GM12874 (cell line): ENCODE measurements around the gene ANO6.
A peak's percentile ranks its signal among the peaks of the same experiment; 100 is the strongest.

Experiments
- TF ChIP-seq, protein P1 (sequence below): IDR thresholded peaks from 2 replicates; pipeline ENCODE4 v1.5.1; 2011; ENCODE audit warnings: low read depth, mild to moderate bottlenecking, control low read depth, low read length, moderate library complexity; ENCODE audit not compliant: insufficient read depth

Gene ANO6

DNA sequence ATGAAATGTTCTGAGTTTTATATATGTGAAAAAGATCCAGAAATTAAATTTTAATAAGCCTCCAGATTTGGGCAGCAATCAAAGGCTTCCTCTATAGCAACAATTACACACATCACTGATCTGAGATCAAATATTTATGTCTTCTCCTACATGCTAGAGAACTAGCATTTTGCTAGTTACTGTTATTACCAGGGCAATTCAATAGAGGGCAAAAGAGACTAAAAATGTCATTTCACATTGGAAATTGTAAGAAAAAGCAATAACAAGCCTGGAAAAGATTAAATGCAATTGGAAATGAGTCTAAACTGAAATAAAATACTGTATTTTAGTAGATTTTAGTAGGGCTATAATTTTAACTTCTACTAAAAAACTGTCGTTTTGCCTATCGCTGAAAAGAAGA, 32.6 kb upstream of the ANO6 start:
- TF ChIP-seq, protein P1, sequence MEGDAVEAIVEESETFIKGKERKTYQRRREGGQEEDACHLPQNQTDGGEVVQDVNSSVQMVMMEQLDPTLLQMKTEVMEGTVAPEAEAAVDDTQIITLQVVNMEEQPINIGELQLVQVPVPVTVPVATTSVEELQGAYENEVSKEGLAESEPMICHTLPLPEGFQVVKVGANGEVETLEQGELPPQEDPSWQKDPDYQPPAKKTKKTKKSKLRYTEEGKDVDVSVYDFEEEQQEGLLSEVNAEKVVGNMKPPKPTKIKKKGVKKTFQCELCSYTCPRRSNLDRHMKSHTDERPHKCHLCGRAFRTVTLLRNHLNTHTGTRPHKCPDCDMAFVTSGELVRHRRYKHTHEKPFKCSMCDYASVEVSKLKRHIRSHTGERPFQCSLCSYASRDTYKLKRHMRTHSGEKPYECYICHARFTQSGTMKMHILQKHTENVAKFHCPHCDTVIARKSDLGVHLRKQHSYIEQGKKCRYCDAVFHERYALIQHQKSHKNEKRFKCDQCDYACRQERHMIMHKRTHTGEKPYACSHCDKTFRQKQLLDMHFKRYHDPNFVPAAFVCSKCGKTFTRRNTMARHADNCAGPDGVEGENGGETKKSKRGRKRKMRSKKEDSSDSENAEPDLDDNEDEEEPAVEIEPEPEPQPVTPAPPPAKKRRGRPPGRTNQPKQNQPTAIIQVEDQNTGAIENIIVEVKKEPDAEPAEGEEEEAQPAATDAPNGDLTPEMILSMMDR, result 0 out of 2 replicates have a peak, but pooled peaks have one; percentile 3

DNA sequence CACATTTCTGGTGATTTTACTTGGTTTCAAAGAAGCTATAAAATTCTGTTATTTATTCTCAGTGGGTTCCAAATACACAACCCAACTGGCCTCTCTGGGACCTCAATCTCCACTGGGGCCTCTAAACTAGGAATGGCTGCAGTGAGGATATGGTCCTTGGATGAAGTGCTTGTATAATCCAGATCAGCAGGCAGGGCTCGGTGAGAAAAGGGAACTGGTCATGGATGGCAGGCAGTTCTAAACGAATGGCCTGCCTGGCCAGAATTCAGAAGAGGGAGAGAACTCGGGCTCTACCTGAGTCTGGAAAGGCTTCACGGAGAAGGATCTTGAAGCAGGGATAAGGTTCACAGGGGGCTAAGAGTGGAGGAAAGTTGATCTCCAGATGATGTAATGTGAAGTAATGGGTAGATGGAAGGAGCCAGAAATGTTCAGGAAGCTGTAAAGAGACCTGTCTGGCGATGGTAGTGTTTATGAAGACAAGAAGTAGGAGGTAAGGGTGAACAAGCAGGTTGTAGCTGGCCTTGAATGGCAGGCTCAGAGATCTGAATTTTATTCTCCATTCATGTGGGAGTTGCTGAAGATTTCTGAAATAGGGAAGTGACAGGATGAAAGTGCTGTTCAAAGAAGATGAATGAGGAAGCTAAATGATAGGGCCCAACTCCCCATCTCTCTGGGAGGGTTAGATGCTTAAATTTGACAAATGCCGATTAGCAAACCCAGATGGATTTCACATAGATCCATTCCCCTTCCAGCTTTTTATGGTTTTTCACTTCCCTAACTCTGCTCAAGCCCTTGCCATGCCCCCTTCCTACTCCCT, 31.5 kb upstream of the ANO6 start:
- TF ChIP-seq, protein P1, result no peak

DNA sequence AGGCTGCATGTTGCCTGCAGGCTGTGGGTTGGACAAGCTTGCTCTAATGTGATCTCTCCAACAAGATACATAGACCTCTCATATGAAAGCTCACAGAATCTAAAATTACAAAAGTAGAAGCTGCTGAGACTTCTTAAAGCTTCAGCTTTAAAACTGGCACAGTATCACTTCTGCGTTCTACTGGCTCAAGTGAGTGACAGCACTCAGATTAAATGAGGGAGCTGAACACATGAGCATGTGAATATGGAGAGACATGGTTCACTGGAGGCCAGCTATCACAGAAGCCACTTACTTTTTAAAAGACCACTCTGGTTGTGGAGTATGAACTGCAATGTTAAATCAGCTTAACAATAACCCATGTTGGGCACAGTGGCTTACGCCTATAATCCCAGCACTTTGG, 29.1 kb upstream of the ANO6 start:
- TF ChIP-seq, protein P1, result no peak

DNA sequence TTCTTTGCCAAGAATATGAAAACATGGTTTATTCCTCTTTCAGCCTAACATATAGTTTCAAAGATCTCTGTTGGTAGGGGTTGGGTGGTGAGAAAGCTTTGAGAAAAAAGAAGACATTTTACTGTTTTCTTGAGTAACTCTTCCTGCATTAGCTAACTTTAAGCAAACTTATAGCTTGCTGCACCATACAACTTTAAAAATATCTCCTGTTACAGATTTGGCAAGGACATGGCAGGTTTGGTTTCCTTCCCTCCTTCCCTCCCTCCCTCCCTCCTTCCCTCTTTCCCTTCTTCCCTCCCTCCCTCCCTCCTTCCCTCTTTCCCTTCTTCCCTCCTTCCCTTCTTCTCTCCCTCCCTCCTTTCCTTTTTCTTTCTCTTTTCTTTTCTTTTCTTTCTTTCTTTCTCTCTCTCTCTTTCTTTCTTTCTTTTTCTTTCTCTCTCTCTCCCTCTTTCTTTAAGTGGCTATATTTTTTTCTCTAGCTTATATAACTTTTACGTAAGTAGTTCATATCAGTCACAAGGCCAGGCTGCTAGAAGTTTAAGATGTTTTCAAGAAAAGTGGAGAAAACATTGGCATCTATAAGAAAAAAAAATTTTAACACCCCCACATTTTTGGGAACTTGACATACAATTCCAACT, 26.0 kb upstream of the ANO6 start:
- TF ChIP-seq, protein P1, result no peak

DNA sequence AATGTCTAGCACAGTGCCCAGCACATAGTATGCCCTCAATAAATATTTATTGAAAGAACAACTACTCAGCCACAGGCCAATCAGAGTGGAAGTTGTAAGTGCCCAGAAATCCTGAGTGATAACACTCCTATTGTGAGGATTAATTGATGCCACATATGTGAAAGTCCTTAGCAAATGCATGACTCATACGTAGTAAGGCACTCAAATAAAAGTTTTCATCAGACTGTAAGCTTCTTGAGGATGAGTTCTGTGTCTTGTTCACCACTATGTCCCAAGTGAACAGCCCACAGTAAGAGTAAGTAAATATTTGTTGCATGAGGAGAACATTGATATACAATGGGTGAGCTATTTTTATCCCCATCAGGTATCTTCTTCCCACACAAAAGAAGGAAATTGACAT, 24.7 kb upstream of the ANO6 start:
- TF ChIP-seq, protein P1, result no peak

DNA sequence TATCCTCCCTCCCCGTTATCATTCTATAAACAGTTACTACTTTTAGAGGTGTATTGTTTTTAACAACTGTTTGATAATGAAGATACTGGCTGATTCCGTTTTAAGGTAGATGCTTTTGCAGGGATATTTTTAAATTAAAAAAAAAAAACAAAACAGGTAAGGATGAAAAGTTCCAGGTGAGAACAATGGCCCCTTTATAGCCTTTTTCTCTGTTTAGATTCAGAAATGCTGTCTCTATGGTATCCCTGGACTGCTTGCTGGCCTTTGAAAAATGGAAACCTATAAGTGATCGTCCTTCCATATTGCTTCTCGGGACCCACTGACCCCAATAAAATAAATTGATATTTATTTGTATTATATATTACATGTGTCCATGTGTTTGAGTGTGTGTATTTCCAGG, 23.2 kb upstream of the ANO6 start:
- TF ChIP-seq, protein P1, result no peak

DNA sequence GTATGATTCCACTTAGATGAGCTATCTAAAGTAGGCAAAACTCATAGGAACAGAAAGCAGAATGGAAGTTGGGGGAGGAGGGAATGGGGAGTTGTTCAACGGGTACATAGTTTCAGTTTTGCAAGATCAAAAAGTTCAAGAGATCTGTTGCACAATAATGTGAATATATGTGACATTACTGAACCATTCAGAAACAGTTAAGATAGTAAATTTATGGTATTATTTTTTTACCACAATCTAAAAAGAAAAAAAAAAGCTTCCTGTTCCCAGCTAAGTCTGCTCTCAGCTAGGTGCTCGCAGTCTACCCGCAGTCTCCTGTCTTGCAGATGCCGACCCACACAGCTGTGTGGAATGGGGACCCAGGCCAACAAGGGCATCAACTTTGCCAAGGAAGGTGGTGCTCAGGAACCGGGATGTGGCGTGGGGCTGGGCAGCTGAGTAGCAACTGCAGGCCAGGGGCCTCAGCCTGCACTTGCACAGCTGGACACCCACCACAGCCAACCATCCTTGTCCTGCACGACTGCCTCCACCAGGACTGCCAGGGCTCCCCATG, 15.3 kb upstream of the ANO6 start:
- TF ChIP-seq, protein P1, result no peak
